Measurements from ENCODE around the gene ADAMTS17.
"Not testable (repeated sequence)": the region's sequence is repeated elsewhere in the genome, so short reads cannot be mapped to it uniquely, and the experiment has no call there.

The ADAMTS17 gene

DNA sequence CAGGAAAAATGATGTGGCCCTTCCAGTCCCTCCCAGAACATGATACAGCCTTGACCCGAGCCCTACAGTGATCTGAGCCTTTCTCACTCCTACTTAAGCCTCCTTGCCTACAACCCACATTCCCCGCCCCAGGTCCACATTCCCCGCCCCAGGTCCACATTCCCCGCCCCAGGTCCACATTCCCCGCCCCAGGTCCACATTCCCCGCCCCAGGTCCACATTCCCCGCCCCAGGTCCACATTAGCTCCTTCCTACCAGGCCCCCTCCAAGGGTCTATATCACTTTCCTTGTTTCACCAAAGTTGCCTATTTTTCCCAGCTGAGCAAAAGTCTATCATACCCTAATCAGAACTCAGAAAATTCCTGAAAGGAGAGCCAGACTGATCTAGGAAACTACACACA lies 2.3 kb downstream of the ADAMTS17 start:
- not testable (repeated sequence) for DNase-seq (ENCODE audit: low spot score)

DNA sequence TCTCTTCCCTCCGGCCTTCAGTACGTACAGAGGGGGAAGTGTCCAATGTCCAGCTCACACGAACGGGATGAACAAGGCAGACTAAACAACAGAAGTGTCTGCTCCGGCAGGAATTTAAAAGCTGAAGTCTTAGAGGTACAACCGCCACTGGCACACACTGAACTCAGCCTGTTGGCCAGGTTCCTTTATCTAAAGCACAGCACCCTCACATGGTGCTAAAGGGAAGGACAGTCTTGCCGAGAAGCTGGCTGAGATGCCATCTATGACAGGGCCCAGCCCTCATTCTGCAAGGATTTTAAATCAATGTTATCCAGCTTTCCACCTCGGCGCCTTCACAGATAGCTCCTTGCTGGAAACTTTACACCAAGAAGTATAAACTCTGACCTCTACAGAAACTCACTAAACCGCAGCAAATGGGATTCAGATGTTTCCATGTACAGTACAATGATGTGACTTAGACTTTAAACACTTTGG lies 2.8 kb downstream of the ADAMTS17 start:
- DNase-seq (ENCODE audit: low spot score): peak; percentile 89

DNA sequence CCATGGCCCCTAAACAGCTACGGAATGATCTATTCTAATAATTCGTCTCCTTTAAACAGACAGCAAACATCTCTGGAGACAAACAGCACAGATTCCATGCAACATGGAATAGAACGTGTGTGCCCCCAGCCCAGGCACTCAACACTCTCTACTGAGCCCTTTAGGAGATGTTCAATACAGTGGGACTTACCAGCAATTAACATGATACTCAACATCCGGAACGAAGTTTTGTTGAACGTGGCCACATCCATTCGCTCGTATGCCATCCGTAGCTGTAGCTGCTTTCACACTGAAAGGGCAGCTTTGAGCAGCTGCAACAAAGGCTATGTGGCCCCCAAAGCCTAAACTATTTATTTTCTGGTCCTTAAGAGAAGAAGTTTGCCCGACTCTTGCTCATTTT lies 3.5 kb downstream of the ADAMTS17 start:
- no peak for DNase-seq (ENCODE audit: low spot score)

DNA sequence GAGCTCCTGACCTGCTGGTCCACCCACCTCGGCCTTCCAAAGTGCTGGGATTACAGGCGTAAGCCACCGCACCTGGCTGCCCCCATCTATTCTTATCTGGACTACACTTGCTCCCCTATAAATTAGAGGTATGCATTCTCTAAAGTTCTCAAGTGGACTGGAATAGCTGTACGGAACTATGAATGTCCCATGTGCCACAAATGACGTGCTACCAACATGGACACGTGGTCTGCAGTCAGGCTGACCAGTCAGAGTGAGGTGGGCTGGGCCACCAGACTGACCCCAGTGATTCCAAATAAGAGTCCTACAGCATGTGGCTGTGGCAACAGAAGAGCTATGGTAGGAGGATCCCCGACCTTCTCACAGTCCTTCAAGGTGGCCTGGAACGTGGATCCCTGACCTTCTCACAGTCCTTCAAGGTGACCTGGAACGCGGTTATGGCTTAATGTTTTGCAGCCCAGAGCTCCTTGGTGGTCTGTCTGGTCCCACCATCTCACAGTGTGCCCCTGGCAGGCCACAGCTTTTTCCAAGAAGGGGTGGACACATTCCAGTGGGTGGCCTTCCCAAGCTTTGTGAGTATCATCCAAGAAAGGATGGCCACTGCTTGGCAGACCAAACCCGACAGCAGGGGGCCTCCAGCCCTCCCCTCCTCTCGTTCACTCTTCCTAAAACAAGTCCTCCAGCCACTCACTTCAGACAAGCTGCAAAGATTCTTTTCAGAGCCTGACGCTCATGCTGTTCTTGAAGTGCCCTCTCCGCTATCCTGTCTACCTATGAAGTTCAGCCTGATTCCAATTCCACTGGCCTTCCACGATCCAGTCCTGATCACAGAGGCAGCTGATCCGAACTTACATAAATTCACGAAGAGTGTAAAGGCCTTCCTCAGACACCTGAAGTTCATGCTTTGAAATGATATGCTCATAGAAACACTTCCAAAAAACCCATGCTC lies 4.4 kb downstream of the ADAMTS17 start:
- no peak for DNase-seq (ENCODE audit: low spot score)

DNA sequence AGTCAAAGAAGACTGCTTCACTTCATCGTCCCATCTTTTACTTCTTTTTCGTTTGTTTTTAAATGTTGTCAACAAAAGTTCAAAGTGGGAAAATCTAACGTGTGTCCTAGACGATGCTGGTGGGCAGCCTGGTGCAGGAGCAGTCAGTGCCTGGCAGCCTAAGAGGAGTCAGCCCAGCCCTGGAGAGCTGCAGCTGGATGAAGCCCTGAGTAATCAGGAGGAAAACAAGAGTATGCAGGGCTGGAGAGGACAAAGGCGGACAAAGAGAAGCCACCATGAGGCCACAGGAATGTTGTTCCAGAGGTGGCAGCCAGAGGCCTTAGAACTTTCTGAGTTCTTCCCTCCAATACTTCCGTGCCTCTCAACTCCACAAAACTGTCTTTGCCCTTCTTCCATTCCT lies 5.7 kb downstream of the ADAMTS17 start:
- no peak for DNase-seq (ENCODE audit: low spot score)

DNA sequence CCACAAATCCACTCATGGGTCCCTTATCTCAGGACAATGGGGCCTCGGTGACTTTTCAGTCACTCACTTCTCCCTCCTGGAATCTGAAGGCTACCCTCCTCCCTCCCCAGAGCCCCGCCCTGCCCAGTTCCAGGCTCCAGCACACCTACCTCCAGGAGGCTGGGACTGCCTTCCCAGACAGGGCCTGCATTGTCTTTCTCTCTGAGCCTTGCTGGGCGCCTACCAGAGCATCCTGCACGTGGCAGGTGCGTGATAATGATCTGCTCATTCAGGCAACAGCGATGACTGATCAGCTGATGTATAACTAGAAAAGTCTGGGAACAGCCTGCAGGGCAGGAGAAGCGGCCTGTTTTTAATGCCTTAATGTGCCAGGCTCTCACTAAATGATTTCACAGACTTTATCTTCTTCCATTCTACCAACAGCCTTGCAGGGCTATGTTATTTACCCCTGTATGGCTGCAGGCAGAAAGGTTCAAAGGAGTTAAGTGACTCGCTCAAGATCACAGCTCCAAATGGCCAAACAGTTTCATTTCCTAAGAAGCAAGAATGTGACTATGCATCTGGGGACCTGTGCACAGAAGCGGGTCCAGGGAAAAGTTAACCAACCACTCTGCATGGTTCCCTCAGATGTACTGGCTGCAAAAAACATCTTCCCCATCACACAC lies 6.3 kb downstream of the ADAMTS17 start:
- no peak for DNase-seq (ENCODE audit: low spot score)

DNA sequence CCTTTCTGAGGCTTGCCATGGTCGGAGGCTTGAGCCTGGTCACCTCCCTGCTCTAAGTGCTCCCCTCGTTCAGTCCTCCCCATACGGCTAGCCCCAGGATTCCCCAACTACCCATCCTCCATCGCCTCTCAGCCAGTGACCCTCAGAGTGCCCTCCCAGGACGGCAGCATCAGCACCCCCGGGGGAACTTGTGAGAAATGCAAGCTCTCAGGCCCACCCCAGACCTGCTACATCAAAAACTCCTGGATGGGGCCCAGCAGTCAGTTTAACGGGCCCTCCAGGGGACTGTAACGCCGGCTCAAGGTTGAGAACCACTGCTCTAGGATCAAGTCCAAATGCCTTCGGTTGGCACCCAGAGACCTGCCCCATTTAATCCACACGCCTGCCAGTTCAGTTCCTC lies 6.9 kb downstream of the ADAMTS17 start:
- no peak for DNase-seq (ENCODE audit: low spot score)

DNA sequence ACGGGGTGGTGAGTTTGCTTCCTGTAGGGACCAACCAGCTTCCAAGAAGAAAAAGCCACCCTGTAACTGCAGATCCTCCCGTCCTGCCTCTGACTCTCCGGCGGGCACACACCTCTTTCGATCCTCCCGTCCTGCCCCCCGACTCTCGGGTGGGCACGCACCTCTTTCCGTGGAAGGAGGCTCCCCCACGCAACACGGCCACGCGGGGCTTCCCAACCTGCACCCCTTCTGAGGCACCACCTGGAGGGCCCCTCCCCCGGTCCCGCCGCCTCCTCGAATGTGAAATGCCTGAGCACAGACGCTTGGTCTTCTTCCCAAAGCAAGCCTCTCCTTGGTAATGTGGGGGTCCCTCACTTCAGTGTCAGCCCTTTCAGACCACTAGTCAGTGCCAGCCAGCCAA lies 7.3 kb downstream of the ADAMTS17 start:
- DNase-seq (ENCODE audit: low spot score): no peak

DNA sequence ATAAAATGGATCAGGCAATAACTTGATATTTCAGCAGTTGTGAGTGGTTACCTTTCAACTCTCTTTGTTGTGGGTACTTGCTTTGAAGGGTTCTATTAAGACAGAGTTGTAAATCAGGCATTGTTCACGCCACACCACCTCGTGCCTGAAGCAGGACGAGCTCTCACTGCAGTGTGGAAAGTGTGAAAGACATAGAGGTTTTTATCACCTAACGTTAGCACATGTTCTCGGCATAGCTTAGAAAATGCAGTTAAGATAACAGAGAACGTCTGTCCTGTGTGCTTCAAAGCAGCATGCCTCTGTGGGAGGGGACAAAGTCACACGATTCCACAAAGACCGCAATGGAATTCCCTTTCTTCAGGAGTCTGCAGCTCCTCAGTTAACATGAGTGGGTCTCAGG lies 7.8 kb downstream of the ADAMTS17 start:
- no peak for DNase-seq (ENCODE audit: low spot score)

DNA sequence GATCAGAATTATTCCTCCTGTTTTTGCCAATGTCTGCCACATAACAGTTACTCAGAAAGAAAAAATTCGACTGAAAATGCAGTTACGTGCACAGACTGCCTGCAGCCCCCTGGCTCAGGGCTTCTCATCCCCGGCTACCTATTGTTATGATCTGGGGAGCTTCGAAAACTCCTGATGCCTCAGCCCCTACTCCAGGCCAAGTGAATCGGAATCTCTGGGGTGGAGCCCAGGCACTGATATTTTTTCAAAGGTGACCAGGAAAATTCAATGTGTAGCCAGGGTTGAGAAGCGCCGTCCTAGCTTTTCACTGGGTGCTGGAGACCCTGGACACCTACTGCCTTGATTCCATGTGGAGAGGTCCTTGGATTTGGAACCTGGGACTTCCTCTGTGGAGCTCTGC lies 8.5 kb downstream of the ADAMTS17 start:
- no peak for DNase-seq (ENCODE audit: low spot score)

DNA sequence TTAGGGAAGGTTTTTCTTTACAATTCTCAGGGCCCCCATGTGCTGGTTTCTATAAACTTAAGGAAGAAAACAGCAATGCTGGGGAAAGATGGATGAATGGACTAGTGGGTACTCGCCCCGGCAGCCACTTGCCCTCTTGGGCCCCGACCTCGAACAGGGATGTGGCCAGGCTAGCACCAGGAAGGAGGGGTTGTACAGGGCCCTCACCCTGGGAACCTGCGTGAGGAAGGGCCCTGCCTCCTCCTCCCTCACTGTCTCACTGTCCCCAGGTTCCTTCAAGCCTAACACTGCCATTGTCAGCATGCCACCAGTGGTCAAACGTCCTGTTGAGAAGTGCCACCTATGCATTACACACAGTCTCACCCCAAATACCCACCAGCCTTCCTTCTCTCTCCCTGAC lies 9.1 kb downstream of the ADAMTS17 start:
- DNase-seq (ENCODE audit: low spot score): no peak

DNA sequence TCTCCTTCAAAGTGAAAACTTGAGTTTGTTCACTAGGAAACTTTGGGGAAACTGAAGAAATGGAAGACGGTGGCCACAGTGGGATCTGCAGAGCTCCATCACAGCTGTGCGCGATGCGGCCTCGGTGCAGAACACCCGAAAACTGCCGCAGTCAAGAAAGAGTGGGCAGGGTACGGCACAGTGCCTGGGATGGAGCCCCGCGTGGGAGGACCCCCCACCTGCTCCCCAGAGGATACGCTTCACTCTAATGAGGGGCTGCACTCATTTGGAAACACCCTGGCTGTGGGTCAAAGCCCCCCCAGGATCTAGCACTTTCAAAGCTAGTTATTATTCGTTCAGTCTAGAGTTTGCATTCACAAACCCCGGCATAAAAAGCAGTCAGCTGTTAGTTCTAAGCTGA lies 9.5 kb downstream of the ADAMTS17 start:
- DNase-seq (ENCODE audit: low spot score): no peak

DNA sequence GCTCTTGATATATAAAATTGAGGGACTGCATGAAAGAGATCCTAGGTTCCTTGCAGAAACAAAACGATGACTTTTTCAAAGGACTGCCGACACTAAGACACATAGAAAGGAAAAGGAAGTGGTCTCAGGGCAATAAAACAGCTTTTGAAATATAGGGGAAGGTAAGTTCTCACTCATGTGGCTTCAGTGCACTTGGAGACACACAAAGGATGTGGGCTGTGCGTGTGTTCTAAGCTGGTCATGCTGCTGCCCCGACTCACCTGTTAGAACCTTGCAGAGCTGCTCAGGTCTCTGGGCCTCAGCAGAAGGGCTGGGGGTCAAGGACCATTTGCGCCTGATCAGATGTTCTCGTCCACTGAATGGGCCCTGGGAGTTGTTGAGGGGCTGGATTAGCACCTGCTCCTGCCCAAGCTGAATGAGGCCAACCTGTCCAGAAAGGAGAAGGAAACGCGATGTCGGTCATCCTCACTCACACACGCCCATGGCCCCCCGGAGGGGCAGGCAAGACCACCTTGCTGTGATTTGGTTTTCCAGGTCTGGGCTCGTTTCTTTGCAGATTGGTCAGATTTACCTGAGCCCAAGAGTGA lies 11.1 kb downstream of the ADAMTS17 start:
- DNase-seq (ENCODE audit: low spot score): no peak

DNA sequence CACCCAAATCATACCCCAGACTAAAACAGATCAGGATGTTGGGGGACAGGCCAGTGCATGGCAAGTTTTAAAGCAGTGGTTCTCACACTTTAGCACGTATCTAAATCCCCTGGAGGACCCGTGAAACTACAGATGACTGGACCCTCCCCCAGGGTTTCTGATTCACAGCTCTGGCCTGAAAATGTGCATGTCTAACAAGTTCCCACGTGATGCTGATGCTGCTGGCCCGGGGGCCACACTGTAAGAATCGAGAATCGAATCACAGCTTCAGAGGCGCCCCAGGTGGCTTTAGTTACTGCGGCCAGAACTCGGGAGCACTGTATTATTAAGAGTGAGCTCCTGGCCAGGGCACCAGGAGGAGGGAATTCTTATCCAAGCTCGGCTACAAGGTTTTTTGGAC lies 11.6 kb downstream of the ADAMTS17 start:
- DNase-seq (ENCODE audit: low spot score): no peak

DNA sequence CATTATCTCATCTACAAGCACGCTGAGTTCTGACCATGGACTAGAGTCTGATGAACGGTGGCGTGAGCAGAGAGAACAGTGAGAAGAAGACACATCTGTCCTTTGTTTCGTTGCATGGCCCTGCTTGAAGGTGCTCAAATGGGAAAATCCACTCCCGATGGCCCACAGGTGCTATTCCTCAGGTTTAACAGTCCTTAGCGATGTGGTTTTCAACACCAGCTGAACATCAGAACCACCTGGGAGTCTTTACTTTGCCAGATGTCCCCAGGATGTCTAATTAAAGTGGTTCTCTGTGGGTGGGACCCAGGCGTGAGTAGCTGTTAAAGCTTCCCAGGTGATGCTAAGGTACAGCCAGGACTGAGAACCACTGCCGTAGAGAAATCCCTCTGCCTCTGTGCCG lies 13.0 kb downstream of the ADAMTS17 start:
- DNase-seq (ENCODE audit: low spot score): no peak

DNA sequence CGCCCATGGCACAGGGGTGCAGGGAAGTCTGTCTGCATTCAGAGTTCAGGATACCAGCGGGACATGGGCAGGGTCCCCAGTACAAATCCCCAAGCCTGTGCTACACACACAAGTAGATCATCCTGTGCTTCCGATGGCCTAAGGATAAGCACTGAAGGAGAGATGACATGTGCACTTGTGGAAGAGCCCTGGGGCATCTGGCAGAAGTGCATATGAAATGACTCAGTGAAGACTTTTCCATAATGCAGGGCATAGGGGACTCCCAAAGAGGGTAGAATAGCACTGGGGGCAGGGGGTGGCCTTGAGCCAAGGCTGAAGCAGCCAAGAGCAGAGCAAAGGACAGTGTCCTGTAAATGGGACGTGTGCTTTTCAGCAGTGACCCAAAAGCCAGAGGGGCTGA lies 22.9 kb downstream of the ADAMTS17 start:
- no peak for DNase-seq (ENCODE audit: low spot score)

DNA sequence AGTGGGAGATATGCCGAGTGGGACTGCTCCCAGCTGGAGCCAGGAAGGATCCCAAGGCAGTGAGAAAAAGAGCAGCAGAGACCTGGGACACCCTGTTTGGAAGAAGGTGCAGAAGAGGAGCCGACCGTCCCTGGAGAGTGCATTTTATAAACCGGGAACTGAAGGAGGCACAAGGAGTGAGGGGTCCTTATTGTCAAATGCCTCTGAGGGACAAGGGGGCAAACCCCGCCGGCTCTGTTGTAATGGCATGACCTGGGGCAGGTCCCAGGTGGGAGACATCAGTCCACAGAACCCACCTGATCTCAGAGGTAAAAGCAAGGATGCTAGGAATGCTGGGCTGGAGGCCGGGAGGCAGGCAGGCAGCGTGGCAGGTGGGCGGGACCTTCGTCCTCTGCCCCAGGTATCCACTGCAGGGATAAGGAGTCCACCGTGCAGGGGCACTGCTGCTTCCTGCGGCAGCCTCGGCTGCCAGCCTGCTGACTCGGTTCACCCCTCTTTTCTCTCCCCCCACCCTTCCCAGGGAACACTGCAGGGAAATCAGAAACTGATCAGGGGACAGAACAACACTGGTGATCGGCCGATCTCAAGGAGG lies 26.9 kb downstream of the ADAMTS17 start:
- no peak for DNase-seq (ENCODE audit: low spot score)

DNA sequence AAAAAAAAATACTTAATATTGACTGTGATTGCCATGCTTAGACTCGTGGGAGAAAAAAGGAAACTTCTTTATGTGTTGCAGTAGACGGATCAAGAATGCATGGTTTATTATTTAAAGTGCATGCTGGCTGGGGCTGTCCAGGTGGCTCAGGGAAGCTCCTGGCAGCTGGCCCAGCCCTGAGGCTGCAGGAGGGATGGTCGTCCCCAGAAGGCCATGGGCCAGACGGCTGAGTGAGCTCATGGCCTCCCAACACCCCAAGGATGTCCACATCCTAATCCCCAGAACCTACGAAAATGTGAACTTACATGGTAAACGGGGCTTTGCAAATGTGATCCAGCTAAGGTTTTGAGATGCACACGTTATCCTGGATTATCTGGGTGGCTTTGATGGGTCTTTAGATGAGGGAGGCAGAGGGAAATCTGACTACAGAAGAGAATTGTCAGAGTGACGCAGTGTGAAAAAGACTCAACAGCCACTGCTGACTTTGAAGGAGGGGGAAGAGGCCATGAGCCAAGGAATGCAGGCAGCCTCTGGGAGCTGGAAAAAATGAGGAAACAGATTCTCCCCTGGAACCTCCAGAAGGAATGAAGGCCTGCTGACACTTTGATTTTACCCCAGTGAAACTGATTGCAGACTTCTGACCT lies 29.8 kb downstream of the ADAMTS17 start:
- DNase-seq (ENCODE audit: low spot score): no peak

DNA sequence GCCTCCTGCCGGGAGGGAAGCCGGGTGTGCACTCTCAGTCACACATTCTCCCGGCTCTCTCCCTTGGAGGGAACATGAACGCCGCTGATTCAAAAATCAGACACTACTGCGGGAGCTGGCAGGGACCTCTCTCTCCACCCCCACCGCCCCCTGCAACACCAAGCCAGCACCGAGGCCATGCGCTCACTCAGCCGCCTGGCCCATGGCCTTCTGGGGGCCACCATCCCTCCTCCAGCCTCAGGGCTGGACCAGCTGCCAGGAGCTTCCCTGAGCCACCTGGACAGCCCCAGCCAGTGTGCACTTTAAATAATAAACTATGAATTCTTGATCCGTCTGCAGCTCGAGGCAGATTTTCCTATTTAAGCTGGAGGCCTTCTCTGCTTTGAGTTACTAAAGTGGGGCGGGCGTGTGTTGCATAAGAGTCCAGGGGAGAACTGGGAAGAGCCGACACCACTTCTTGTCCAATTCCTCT lies 30.6 kb downstream of the ADAMTS17 start:
- peak; percentile 11 for DNase-seq (ENCODE audit: low spot score)

DNA sequence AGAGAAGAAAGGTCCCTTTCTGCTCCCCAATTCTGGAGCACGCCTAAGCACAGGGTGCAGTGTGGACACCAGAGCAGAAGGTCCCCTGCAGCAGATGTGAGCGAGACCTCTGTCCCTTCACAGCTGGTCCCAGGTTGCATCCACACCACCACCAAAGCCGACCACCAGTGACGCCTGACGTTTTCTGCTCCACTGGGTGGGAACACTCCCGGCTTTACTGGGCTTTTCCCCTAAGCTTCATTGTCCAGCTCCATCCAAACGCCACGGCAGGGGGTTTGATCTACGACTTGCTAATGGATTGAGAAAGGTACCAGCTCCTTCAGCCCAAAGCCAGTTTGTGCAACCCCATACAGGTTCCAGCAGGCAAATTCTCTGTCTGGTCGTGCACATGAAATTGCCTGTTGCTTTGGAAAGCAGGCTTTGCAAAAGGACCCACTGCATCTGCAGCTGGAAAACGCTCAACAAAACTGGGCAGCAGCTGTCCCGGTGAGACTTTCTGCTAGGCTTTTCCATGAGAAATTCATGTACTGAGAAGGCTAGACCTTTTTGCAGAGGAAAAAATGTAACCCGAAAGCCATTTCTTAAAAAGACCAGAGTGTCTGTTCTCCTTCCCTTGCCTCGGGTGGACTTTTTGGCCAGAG lies 31.1 kb downstream of the ADAMTS17 start:
- no peak for DNase-seq (ENCODE audit: low spot score)

DNA sequence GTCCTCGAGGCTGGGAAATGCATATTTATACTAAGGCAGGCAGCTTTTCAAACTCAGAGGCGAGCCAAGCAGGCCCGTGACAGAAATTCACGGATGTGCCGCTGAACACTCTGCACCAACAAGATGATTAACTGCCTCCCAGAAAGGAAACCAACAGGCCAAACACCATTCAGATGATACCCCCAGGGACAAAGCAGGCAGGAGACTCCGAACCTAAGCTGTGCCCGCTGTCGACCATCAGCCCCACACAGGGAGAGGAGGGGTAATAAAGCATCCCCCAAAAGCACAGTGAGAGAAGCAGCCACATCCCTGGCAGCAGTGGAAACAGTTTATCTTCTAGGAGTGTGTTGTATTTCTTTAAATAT lies 31.8 kb downstream of the ADAMTS17 start:
- no peak for DNase-seq (ENCODE audit: low spot score)

Measured in Ammon's horn (tissue), 1 donor.